HG03280 (cell line): ENCODE measurements around the gene ACTL6B.
A peak's percentile ranks its signal among the peaks of the same experiment; 100 is the strongest.
"Not testable (repeated sequence)": the region's sequence is repeated elsewhere in the genome, so short reads cannot be mapped to it uniquely, and the experiment has no call there.

Experiments
- ATAC-seq: cut with Tn5 transposase; IDR thresholded peaks from one replicate; pipeline ENCODE4 v1.9.1; 2021; ENCODE audit warnings: mild to moderate bottlenecking, moderate library complexity; ENCODE audit not compliant: unreplicated experiment

Gene ACTL6B

DNA sequence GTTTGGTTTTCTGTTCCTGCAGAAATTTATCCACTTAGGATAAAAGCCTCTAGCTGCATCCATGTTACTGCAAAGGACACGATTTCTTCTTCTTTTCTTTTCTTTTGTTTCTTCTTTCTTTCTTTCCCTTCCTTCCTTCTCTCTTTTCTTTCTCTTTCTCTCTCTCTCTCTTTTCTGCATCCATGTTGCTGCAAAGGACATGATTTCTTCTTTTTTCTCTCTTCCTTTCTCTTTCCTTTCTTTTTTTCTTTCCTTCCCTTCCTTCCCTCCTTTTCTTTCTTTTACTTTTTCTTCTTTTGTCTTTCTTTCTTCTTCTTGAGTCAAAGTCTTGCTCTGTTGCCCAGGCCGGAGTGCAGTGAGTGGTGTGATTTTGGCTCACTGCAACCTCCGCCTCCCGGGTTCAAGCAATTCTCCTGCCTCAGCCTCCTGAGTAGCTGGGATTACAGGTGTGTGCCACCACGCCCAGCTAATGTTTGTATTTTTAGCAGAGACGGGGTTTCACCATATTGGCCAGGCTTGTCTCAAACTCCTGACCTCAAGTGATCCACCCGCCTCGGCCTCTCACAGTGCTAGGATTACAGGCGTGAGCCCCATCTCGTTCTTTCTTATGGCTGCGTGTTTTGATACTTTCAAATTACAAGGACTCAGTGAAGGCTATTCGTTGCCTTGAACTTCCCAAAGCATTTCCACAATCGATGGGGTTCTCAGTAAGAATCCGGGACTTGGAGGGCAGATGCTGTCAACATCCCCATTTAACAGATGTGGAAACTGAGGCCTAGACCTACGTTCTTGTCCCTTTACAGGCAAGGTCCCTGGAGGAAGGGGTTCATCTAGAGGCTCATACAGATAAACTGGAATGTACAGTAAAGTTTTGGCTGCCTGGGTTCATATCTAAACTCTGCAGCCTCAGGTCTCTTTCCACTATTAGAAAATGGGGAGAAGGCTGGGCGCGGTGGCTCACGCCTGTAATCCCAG is 15.4 kb upstream of the ACTL6B start:
- ATAC-seq, result no peak

GRCh38 chr7:100670074-100670473 is 13.8 kb upstream of the ACTL6B start:
- ATAC-seq, result no peak

DNA sequence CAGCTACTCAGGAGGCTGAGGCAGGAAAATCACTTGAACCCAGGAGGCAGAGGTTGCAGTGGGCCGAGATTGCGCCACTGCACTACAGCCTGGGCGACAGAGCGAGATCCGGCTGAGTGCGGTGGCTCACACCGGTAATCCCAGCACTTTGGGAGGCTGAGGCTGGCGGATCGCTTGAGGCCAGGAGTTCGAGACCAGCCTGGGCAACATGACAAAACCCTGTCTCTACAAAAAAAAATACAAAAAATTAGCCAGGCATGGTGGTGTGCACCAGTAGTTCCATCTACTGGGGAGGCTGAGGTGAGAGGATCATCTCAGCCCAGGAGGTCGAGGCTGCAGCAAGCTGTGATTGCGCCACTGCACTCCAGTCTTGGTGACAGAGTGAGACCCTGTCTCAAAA is 12.9 kb upstream of the ACTL6B start:
- ATAC-seq, result not testable (repeated sequence)

DNA sequence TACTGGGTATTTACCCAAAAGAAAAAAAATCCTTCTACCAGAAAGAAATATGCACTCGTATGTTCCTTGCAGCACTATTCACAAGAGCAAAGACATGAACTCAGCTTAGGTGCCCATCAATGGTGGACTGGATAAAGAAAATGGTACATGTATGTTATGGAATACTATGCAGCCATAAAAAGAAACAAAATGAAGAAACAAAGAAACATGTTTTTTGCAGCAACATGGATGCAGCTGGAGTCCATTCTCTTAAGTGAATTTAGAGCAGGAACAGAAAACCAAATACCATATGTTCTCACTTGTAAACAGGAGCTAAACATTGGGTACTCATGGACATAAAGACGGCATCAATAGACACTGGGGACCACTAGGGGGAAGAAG is 11.8 kb upstream of the ACTL6B start:
- no peak for ATAC-seq

DNA sequence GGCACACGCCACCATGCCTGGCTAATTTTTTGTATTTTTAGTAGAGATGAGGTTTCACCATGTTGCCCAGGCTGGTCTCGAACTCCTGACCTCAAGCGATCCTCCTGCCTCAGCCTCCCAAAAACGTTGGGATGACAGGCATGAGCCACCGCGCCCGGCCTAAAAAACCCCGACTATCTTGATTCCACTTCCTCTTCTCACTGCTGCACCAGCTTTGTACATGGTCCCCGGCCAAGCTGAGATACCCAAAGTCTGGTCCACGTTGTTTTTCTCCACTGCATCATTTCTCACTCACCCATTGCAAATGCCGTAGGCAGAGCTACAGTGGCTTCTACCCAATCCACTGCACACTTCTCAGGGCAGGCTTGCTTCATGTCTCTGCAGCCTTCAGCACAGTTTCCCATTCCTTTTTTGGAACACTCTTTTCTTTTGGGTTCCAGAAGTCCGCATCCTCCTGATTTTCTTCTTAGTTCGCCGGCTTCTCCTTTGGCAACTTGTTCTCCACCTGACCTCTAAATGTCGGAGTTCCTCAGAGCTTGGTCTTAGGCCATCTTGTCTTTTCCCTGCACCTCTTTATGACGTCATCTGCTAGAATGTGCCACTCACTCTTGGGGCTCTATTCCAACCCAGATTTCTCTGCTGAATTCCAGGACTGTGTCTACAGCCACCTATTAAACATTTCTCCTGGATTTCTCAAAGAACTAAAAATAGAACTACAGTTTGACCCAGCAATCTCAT is 11.3 kb upstream of the ACTL6B start:
- ATAC-seq, result no peak

DNA sequence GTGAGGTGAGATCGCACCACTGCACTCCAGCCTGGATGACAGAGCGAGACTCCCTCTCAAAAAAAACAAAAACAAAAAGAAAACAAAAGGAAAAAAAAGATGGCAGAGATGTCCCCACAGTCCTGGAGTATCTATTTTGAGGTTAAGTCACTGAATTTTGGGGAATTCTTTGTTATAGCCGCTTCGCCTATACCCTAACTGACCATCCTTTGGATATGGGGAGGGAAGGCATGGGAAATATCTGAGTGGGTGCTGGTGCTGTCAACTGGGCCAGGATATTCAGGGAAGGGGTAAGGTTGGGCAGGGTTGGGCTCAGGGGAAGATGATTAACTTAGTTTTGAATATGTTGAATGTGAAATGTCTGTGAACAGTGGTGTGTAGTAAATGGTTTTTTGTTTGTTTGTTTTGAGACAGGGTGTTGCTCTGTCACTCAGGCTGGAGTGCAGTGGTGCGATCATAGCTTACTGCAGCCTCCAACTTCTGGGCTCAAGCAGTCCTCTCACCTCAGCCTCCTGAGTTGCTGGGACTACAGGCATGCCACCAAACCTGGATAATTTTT is 9.0 kb upstream of the ACTL6B start:
- no peak for ATAC-seq

DNA sequence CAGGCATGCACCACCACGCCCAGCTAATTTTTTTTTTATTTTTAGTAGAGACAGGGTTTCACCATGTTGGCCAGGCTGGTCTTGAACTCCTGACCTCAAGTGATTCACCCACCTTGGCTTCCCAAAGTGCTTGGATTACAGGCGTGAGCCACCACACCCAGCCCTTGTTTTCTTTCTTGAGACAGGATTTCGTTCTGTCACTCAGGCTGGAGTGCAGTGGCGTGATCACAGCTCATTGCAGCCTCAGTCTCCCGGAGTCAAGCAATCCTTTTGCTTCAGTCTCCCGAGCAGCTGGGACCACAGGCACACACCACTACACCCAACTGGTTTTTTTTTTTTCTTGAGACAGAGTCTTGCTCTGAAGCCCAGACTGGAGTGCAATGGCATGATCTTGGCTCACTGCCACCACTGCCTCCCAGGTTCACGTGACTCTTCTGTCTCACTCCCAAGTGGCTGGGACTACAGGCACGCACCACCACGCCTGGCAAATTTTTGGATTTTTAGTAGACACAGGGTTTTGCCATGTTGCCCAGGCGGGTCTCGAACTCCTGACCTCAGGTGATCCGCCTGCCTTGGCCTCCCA is 6.0 kb upstream of the ACTL6B start:
- ATAC-seq, result not testable (repeated sequence)

- no peak for ATAC-seq
Observed at GRCh38 chr7:100654908-100655831, 1.1 kb downstream of the ACTL6B start.

DNA sequence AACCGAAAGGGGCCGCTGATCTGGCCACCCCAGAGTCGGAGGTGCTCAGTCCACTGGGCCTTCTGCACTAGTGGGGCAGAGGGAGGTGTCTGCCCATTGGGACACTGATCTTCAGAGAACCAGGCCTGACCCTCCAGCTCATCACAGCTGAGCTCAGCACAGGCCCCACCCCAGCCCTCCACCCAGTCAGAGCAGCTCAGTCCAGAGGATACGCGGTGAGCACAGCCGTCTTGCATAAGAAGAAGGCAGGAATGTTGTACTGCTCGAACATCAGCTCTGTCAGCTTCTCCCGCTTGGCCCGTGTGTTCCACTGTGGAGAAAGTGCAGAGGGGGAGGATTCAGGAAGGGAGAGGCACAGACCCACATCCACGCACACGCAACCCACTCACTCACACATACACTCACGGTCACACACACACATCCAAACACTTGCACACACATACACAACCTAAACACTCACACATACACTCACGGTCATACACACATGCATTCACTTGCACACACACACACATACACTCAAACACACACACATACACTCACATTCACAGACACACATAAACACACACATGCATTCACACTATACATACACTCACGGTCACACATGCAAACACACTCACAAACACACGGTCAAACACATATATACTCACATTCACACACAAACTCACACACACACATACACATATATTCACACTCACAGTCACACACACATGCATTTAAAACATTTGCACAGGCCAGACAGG is 6.3 kb downstream of the ACTL6B start:
- ATAC-seq, result no peak

GRCh38 chr7:100642534-100642907 is 13.7 kb downstream of the ACTL6B start:
- ATAC-seq, result peak; percentile 89

DNA sequence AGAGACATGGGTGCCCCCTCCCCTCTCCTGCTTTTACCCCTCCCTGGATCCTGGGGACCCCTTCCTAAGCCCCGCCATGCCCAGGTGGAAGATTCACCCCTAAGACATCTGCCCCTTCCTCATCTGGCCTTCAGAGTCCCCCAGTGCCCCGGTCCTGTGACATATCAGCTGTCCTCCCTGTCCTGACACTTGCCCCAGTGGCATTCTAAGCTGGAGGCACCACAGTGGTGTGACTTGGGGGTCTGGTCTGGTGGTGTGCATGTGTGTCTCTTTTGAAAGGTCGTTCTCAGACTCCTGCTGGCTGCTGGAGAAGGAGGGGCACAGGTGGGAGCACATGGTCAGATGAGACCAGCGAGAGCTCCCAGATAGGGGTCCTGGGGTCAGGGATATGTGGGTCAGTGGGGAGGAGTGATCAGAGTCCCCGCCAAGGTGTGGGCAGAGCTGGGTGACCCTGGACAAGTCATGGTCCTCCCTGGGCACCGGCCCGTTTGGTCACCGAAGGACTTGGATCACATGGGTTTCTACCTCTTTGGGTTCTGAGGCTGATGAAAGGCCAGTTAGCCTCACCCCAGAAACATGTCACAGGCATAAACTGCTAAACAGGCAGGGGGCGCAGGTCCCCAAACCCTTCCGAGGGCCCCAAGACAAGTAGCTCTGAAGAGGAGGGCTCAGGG is 14.3 kb downstream of the ACTL6B start:
- peak; percentile 12 for ATAC-seq

GRCh38 chr7:100641463-100641859 is 14.8 kb downstream of the ACTL6B start, which contains the start of gene TFR2:
Gene TFR2, minus strand, starts transcription at chr7:100641552. Its CDS starts 43 bp downstream, at chr7:100641509.
- ATAC-seq, result no peak

GRCh38 chr7:100640517-100641440 is 15.5 kb downstream of the ACTL6B start:
- no peak for ATAC-seq

DNA sequence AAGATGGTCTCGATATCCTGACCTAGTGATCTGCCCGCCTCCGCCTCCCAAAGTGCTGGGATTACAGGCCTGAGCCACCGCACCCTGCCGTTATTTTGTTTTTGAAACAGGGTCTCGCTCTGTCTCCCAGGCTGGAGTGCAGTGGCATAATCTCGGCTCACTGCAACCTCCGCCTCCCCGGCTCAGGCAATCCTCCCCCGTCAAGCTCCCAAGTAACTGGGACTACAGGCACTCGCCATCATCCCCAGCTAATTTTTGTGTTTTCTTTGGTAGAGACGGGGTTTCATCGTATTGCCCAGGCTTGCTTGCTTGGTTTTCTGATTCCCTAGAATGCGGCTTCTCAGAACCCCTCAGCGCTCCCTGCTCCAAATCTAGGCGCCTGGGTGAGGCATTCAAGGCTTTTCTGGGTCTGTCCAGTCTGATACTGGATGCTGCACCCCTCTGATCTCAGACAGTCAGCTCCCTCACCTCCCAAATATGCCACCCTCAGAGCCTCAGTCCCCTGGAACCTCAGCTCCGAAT is 16.2 kb downstream of the ACTL6B start:
- no peak for ATAC-seq

DNA sequence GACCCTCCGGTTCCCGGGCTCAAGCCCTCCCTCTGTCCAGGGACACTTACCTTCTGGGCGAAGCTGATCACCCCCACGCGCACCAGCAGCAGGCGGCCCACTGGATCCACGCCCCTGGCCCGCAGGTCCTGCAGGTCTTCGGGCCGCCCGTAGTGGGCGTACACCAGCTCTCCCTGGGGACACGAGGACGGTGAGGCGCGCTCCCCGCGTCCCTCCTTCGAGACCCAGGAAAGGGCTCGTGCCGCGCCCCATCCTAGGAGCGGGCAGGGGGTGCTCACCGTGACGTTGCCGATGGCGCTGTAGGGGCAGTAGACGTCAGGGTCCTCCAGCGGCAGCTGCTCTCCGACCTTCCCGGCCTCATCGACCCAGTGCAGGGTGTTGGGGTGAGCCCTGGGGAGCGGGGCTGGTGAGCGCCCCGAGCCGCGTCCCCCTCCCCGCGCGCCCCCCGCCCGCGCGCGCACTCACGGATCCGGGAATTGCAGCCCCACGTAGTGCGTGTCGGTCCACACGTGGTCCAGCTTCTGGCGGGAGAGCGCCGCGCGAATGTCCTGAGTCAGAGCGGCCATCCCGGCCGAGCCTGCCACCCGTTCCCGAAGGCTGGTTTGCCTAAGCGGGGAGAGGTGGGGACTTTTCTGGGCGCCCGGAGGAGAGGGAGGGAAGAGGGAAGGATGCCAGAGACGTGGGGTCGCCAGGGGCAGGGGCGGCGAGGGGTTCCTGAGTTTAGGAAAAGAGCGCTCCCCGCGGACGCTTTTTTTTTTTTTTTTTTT is 23.1 kb downstream of the ACTL6B start:
- ATAC-seq, result no peak

- ATAC-seq, result no peak
Observed at GRCh38 chr7:100630066-100630465, 26.2 kb downstream of the ACTL6B start.
